Measurements from ENCODE around the gene SDS. TPM values are rescaled to one million over a fixed set of nuclear protein-coding genes. Genes with fewer than 3 reads are reported as not detected.

SDS gene
- total and polyA plus RNA-seq, 2 of the 8 experiments (the other 6 are each of a cell fraction or from before 2014, with no cell fraction given), result 0.21 TPM; not detected in 1

DNA sequence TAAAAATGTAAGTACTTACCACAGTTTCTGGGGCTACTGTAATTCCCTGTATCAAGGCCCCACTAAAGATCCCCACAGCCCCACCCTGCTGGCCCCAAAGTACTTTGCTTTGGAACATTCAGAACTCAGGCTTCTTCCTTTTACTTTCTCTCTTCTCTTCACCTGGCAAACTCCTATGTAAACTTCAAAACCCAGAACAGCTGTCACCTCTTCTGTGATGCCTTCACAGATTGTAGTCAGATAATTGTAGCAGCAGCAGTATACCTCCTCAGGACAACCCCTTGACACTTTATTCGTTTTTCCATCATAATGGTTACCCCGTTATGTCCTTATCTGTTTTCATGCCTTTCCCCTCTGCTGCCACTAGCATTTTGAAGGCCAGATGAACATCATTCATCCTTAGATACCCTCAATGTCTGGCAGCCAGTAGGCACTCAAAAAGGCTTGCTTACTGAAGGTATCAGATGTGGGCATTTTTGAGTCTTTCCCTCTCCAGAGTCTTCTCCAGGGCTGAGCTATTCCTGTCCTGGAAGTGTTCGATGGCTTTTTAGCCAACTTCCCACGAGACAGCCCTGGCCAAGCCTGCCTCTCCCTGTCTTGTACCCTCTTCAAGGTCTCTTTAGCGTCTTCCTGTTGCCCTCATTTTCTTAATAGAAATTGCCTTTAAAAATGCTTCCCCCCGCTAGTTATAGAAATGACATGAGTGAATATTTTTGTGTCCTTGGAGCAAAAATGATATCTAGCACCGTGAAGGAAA lies 37.9 kb downstream of the SDS start (continued):
- TF ChIP-seq E2F6 (IDR thresholded peaks at IDR 0.05) (no peak), TBP (IDR thresholded peaks at IDR 0.05; ENCODE audit: low read depth, low read length) (no peak)
- TF ChIP-seq, protein P1, sequence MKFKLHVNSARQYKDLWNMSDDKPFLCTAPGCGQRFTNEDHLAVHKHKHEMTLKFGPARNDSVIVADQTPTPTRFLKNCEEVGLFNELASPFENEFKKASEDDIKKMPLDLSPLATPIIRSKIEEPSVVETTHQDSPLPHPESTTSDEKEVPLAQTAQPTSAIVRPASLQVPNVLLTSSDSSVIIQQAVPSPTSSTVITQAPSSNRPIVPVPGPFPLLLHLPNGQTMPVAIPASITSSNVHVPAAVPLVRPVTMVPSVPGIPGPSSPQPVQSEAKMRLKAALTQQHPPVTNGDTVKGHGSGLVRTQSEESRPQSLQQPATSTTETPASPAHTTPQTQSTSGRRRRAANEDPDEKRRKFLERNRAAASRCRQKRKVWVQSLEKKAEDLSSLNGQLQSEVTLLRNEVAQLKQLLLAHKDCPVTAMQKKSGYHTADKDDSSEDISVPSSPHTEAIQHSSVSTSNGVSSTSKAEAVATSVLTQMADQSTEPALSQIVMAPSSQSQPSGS (IDR thresholded peaks at IDR 0.05; ENCODE audit: low read length), result no peak
